H1 (cell line): Measurements from ENCODE around the gene TEX36. TPM values are rescaled to one million over a fixed set of nuclear protein-coding genes. Genes with fewer than 3 reads are reported as not detected.

ENCODE experiments used
- CTCF ChIA-PET: fragments of 300-600 bp; sonication (Branson Sonifier 250); formaldehyde crosslinking; loops from one replicate; lab custom pipeline; 2021; ENCODE audit not compliant: partially characterized antibody; lab: Charles Lee
- POLR2A ChIA-PET: fragments of 300-600 bp; sonication (Branson Sonifier 250); formaldehyde crosslinking; loops from one replicate; lab custom pipeline; 2021; ENCODE audit warnings: inconsistent platforms; ENCODE audit not compliant: partially characterized antibody; lab: Charles Lee
- DNase-seq, 2 experiments: peaks; one replicate each; pipeline versions ENCODE4 v3.0.0 to v3.0.0-alpha.2; 2010 to 2022; ENCODE audit warnings: low spot score in 2 of 2, low read depth in 1 of 2, mixed read lengths in 1 of 2
- FAIRE-seq: peaks from 2 replicates; lab custom pipeline; 2011; peaks lifted over from hg19 to GRCh38; lab: Jason Lieb, UNC
- H2AFZ ChIP-seq: 2 replicates; pipeline ENCODE4 v1.8.1; 2012; ENCODE audit warnings: low read length, inconsistent platforms
- H2AK5ac ChIP-seq: 2 replicates; pipeline ENCODE4 v1.6.1; 2013; ENCODE audit warnings: low read depth, low read length
- H2BK120ac ChIP-seq: replicated peaks from 2 replicates; pipeline ENCODE3; 2013; ENCODE audit warnings: low read depth, low read length, inconsistent platforms
- H2BK12ac ChIP-seq: 2 replicates; pipeline ENCODE4 v1.6.1; 2013; ENCODE audit warnings: low read depth, low read length
- H2BK15ac ChIP-seq: 2 replicates; pipeline ENCODE4 v1.6.1; 2013; ENCODE audit warnings: low read length
- H2BK20ac ChIP-seq: 2 replicates; pipeline ENCODE4 v1.6.1; 2013; ENCODE audit warnings: low read length
- H2BK5ac ChIP-seq: 2 replicates; pipeline ENCODE4 v1.6.1; 2013; ENCODE audit warnings: low read depth, low read length
- H3K14ac ChIP-seq: 2 replicates; pipeline ENCODE4 v1.6.1; 2013; ENCODE audit warnings: inconsistent platforms; ENCODE audit not compliant: insufficient read length
- H3K18ac ChIP-seq: 2 replicates; pipeline ENCODE4 v1.6.1; 2013; ENCODE audit warnings: low read length; ENCODE audit errors: extremely low read depth
- H3K23ac ChIP-seq: 2 replicates; pipeline ENCODE4 v1.6.1; 2013; ENCODE audit warnings: inconsistent platforms; ENCODE audit not compliant: insufficient read length
- H3K23me2 ChIP-seq: 2 replicates; pipeline ENCODE4 v1.6.1; 2013; ENCODE audit warnings: low read depth, low read length
- H3K27ac ChIP-seq: 2 replicates; pipeline ENCODE4 v1.6.1; 2011; ENCODE audit warnings: low read depth, low read length, inconsistent platforms
- H3K27me3 ChIP-seq, 4 experiments: replicated peaks in 1 of 4; 1 replicate in 1 of 4; 2 replicates in 3 of 4; pipeline versions ENCODE4 v1.6.1 to v1.8.1; 2011 to 2013; ENCODE audit warnings: low read length in 3 of 4, mild to moderate bottlenecking in 3 of 4, inconsistent platforms in 2 of 4, mixed read lengths in 2 of 4, moderate library complexity in 1 of 4; ENCODE audit not compliant: control insufficient read depth in 3 of 4, insufficient read depth in 3 of 4; ENCODE audit errors: extremely low read depth in 1 of 4
- H3K36me3 ChIP-seq, 4 experiments: 2 replicates each; pipeline versions ENCODE4 v1.6.1 to v1.8.1; 2011 to 2013; ENCODE audit warnings: mild to moderate bottlenecking in 4 of 4, low read length in 3 of 4, moderate library complexity in 2 of 4, control low read depth in 1 of 4, inconsistent platforms in 1 of 4; ENCODE audit not compliant: insufficient read depth in 4 of 4, control insufficient read depth in 2 of 4
- H3K4ac ChIP-seq: replicated peaks from 2 replicates; pipeline ENCODE3; 2013; ENCODE audit warnings: low read length, low read depth, mixed read lengths, inconsistent platforms; ENCODE audit not compliant: insufficient read length
- H3K4me1 ChIP-seq, 4 experiments: replicated peaks in 1 of 4; 1 replicate in 1 of 4; 2 replicates in 3 of 4; pipeline versions ENCODE4 v1.6.1 to v1.8.1; 2011 to 2013; ENCODE audit warnings: low read length in 3 of 4, inconsistent platforms in 2 of 4, mixed read lengths in 1 of 4; ENCODE audit not compliant: insufficient read depth in 4 of 4, control insufficient read depth in 3 of 4
- H3K4me2 ChIP-seq, 2 experiments: 2 replicates each; pipeline versions ENCODE4 v1.6.1 to v1.8.1; 2011 to 2013; ENCODE audit warnings: low read depth in 2 of 2, low read length in 2 of 2, control low read depth in 1 of 2, inconsistent platforms in 1 of 2, mild to moderate bottlenecking in 1 of 2; ENCODE audit not compliant: insufficient read depth in 1 of 2
- H3K4me3 ChIP-seq, 4 experiments: fragments of 200-600, 300-600 bp in 1 of 4; sonication (generic), shearing (Covaris generic), sonication (Bioruptor Twin) in 1 of 4; 2 replicates each; pipeline versions ENCODE4 v1.5.1 to v1.8.1; 2011 to 2016; ENCODE audit warnings: low read length in 4 of 4, low read depth in 3 of 4, control low read depth in 2 of 4, inconsistent platforms in 2 of 4, mild to moderate bottlenecking in 2 of 4, mixed read lengths in 1 of 4, moderate library complexity in 1 of 4; ENCODE audit not compliant: insufficient read depth in 2 of 4; ENCODE audit errors: extremely low read depth in 1 of 4
- H3K56ac ChIP-seq: replicated peaks from 2 replicates; pipeline ENCODE3; 2013; ENCODE audit warnings: low read depth, mild to moderate bottlenecking, mixed read lengths, low read length, inconsistent platforms; ENCODE audit not compliant: insufficient read length
- H3K79me1 ChIP-seq: 2 replicates; pipeline ENCODE4 v1.6.1; 2013; ENCODE audit warnings: low read depth, low read length, control low read depth
- H3K79me2 ChIP-seq, 2 experiments: 2 replicates each; pipeline versions ENCODE4 v1.6.1 to v1.8.1; 2012 to 2013; ENCODE audit warnings: low read length in 2 of 2, mild to moderate bottlenecking in 2 of 2, inconsistent platforms in 1 of 2; ENCODE audit not compliant: insufficient read depth in 2 of 2, control insufficient read depth in 1 of 2
- H3K9ac ChIP-seq, 4 experiments: replicated peaks in 1 of 4; 1 replicate in 1 of 4; 2 replicates in 3 of 4; pipeline versions ENCODE4 v1.6.1 to v1.8.1; 2011 to 2013; ENCODE audit warnings: low read depth in 3 of 4, low read length in 3 of 4, control low read depth in 2 of 4, mild to moderate bottlenecking in 2 of 4, moderate library complexity in 2 of 4, inconsistent platforms in 1 of 4; ENCODE audit errors: extremely low read depth in 1 of 4
- H3K9me3 ChIP-seq, 2 experiments: 2 replicates each; pipeline versions ENCODE4 v1.6.1 to v1.8.1; 2012 to 2013; ENCODE audit warnings: mild to moderate bottlenecking in 2 of 2, moderate library complexity in 2 of 2, control low read depth in 1 of 2, inconsistent platforms in 1 of 2, low read depth in 1 of 2, low read length in 1 of 2, mixed read lengths in 1 of 2; ENCODE audit not compliant: insufficient read depth in 2 of 2
- H4K20me1 ChIP-seq, 2 experiments: replicated peaks in 1 of 2; 2 replicates each; pipeline versions ENCODE3 to v1.8.1; 2011 to 2013; ENCODE audit warnings: inconsistent platforms in 2 of 2, low read length in 2 of 2, mild to moderate bottlenecking in 1 of 2; ENCODE audit not compliant: insufficient read depth in 2 of 2, control insufficient read depth in 1 of 2
- H4K5ac ChIP-seq: 2 replicates; pipeline ENCODE4 v1.6.1; 2013; ENCODE audit warnings: low read length, low read depth, mixed read lengths, inconsistent platforms; ENCODE audit not compliant: insufficient read length
- H4K8ac ChIP-seq: 2 replicates; pipeline ENCODE4 v1.8.0; 2013; ENCODE audit warnings: mild to moderate bottlenecking, moderate library complexity, low read length, inconsistent platforms; ENCODE audit not compliant: insufficient read depth; ENCODE audit errors: extremely low read depth
- H4K91ac ChIP-seq: replicated peaks from 2 replicates; pipeline ENCODE3; 2013; ENCODE audit warnings: low read length, mixed read lengths, inconsistent platforms; ENCODE audit not compliant: insufficient read length
- ATF3 ChIP-seq: IDR thresholded peaks from 2 replicates; pipeline ENCODE4 v1.6.1; 2011; ENCODE audit warnings: low read depth, mild to moderate bottlenecking, low read length; ENCODE audit not compliant: insufficient read depth
- BACH1 ChIP-seq: IDR thresholded peaks from 2 replicates; pipeline ENCODE4 v1.6.1; 2012; ENCODE audit warnings: low read length, improper control_type of control experiment
- CTCF ChIP-seq, 3 experiments: IDR thresholded peaks; 1 replicate in 2 of 3; 2 replicates in 1 of 3; pipeline versions ENCODE4 v1.5.1 to v1.6.1; 2011; ENCODE audit warnings: low read length in 3 of 3, mild to moderate bottlenecking in 3 of 3, inconsistent platforms in 2 of 3, low read depth in 1 of 3, moderate library complexity in 1 of 3; ENCODE audit not compliant: insufficient read depth in 1 of 3; ENCODE audit errors: control extremely low read depth in 1 of 3
- EGR1 ChIP-seq: IDR thresholded peaks from 2 replicates; pipeline ENCODE4 v1.6.1; 2011; ENCODE audit warnings: low read depth, low read length, borderline replicate concordance
- FOSL1 ChIP-seq: IDR thresholded peaks from 2 replicates; pipeline ENCODE4 v1.6.1; 2011; ENCODE audit warnings: mild to moderate bottlenecking, low read depth, low read length, moderate library complexity; ENCODE audit not compliant: insufficient read depth
- GTF2F1 ChIP-seq: IDR thresholded peaks from 2 replicates; pipeline ENCODE4 v1.6.1; 2012; ENCODE audit warnings: low read depth, low read length, improper control_type of control experiment, borderline replicate concordance
- JUN ChIP-seq: IDR thresholded peaks from 2 replicates; pipeline ENCODE4 v1.6.1; 2011; ENCODE audit warnings: low read depth, mild to moderate bottlenecking, improper control_type of control experiment, low read length
- NRF1 ChIP-seq: IDR thresholded peaks from 2 replicates; pipeline ENCODE4 v1.6.1; 2011; ENCODE audit warnings: mild to moderate bottlenecking, low read depth, low read length, improper control_type of control experiment
- TBP ChIP-seq: IDR thresholded peaks from 2 replicates; pipeline ENCODE4 v1.6.1; 2011; ENCODE audit warnings: low read depth, low read length, improper control_type of control experiment
- WGBS, 2 experiments: shearing (Covaris generic) in 1 of 2; methylation state at CpG; one replicate each; pipeline versions ENCODE4 v1.1.6 to v1.1.7; 2013 to 2015; ENCODE audit warnings: low lambda C conversion rate in 2 of 2, mixed read lengths in 2 of 2, inconsistent platforms in 1 of 2, low coverage in 1 of 2, missing lambda C conversion rate in 1 of 2; ENCODE audit not compliant: insufficient replicate concordance in 2 of 2, insufficient coverage in 1 of 2, insufficient read length in 1 of 2; ENCODE audit errors: extremely low coverage in 1 of 2, missing lambda C conversion rate in 1 of 2; 5-methylcytosine and 5-hydroxymethylcytosine counted together
- polyA plus RNA-seq, 7 experiments: library from polyadenylated mRNA; depleted of rRNA in 3 of 7; stranded (reverse) in 5 of 7; unstranded in 2 of 7; fragments of >200 nt in 5 of 7; fragments of 200-250 nt in 2 of 7; gene quantifications; 1 replicate in 5 of 7; 2 replicates in 1 of 7; 4 replicates in 1 of 7; pipeline versions ENCODE4 v1.2.1 to v1.2.3, GENCODE V29; 2011 to 2013; ENCODE audit warnings: missing spikeins in 2 of 7, mixed read lengths in 2 of 7
- total RNA-seq: library from RNA; stranded (reverse); fragmentation: NEBNext Ultra II Directional; extraction: Animal tissue kit (Norgen Biotek cat#: 25700); gene quantifications from 2 replicates; pipeline ENCODE4 v1.2.1, GENCODE V29; 2021
- TF ChIP-seq, protein P1 (sequence below): IDR thresholded peaks from 2 replicates; pipeline ENCODE4 v1.6.1; 2012; ENCODE audit warnings: inconsistent platforms

The TEX36 gene
- total and polyA plus RNA-seq, 2 of the 8 experiments (the other 6 are each of a cell fraction or from before 2014, with no cell fraction given), result not detected

DNA sequence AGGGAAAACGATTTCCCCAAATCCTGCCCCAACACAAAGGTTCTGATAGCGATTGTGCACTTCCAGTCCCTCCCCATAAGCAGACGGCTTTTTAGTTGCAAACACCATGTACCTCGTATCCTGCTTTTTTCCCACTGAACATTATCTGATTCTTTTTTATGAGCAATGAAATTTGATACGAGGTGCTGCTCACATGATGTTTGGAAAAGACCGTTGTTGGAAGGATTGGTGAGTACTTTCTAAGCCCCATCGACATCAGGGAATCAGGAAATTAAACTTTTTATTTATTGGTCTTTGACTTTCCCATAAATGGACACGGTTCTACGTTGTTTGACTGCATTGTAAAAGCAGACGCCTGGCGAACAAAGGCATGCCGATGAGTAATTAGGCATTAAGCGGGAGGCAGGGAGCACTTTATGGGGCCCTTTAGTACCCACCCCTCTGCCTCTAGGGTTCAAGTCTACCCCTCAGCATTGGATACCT lies 49.4 kb downstream of the TEX36 start:
- Histone ChIP-seq H3K56ac (no peak overlapping the region), H2BK15ac (no peak overlapping the region), H3K9me3 (no peaks in the 10 kb centered on the region), H2AK5ac (no peak overlapping the region), H3K4ac (no peak overlapping the region), H3K36me3 (no peaks in the 10 kb centered on the region), H3K9ac (no peak overlapping the region), H3K27me3 (no peaks in the 10 kb centered on the region), H3K79me1 (no peaks in the 10 kb centered on the region), H3K18ac (no peak overlapping the region; the same call in 1 of the 2 replicates), H2BK12ac (no peak overlapping the region), H4K20me1 (no peaks in the 10 kb centered on the region), H3K4me2 (no peak overlapping the region), H2BK120ac (no peak overlapping the region), H4K91ac (no peak overlapping the region), H3K27ac (no peak overlapping the region), H3K14ac (no peak overlapping the region), H3K4me3 (no peak overlapping the region), H3K79me2 (no peaks in the 10 kb centered on the region), H3K23me2 (no peaks in the 10 kb centered on the region), H3K23ac (no peak overlapping the region), H4K5ac (no peak overlapping the region), H2AFZ (no peak overlapping the region), H4K8ac (no peak overlapping the region), H2BK20ac (no peak overlapping the region), H3K4me1 (peaks cover 2 to 3% (median 3%) of the 10 kb centered on the region in 4 experiments; a peak in 3 of 7 replicates), H2BK5ac (no peak overlapping the region)
- CTCF ChIA-PET, result interaction anchor here (0.6 to 1.0 kb wide), 6 partner anchors 14 to 650 kb away, joined by 3 to 4 read pairs (median 3); no protein-coding TSS in a partner anchor
- 87% methylated on average over 13 of the region's 13 CpGs; no CpG with 5 or more reads in 1 of the 2 experiments for WGBS, 2 experiments
- POLR2A ChIA-PET, result interaction anchor here (0.6 kb wide), 1 partner anchor 1201 kb away, joined by 3 read pairs; no protein-coding TSS in a partner anchor
- DNase-seq (no peak), FAIRE-seq (no peak)
- TF ChIP-seq ATF3, result no peak
- no peak for TF ChIP-seq TBP
- TF ChIP-seq NRF1, result no peak
- TF ChIP-seq FOSL1, result no peak
- no peak for TF ChIP-seq JUN
- no peak for TF ChIP-seq CTCF (IDR thresholded peaks at IDR 0.05; ENCODE audit: control extremely low read depth in 1 of 3, insufficient read depth in 1 of 3, low read depth in 1 of 3, low read length in 3 of 3)
- TF ChIP-seq GTF2F1, result no peak
- no peak for TF ChIP-seq EGR1
- TF ChIP-seq, protein P1, sequence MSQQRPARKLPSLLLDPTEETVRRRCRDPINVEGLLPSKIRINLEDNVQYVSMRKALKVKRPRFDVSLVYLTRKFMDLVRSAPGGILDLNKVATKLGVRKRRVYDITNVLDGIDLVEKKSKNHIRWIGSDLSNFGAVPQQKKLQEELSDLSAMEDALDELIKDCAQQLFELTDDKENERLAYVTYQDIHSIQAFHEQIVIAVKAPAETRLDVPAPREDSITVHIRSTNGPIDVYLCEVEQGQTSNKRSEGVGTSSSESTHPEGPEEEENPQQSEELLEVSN, result no peak
- TF ChIP-seq BACH1, result no peak
